Gastrocnemius medialis (tissue), 4 donors: Measurements from ENCODE around the gene SH3RF1.

ENCODE experiments used
- CTCF ChIP-seq, 5 experiments: fragments of 450-650 bp in 3 of 5; fragments of 200-600 bp in 2 of 5; sonication (generic) in 2 of 5; IDR thresholded peaks in 4 of 5; conservative IDR thresholded peaks in 1 of 5; 1 replicate in 4 of 5; 2 replicates in 1 of 5; pipeline ENCODE4 v1.5.1; 2016 to 2019; ENCODE audit warnings: antibody characterized with exemption in 5 of 5, mild to moderate bottlenecking in 3 of 5, moderate library complexity in 3 of 5
- POLR2A ChIP-seq, 2 donors: fragments of 450-650 bp; IDR thresholded peaks; one replicate each; pipeline ENCODE4 v1.6.1; 2017; ENCODE audit warnings: antibody characterized with exemption in 2 of 2, mild to moderate bottlenecking in 2 of 2, moderate library complexity in 2 of 2

GRCh38 chr4:169199184-169199583 lies 71.6 kb downstream of the SH3RF1 start:
- TF ChIP-seq CTCF (IDR thresholded peaks at IDR 0.05 in 4 of 5, conservative IDR thresholded peaks at IDR 0.05 in 1 of 5) = no peak
- TF ChIP-seq POLR2A (IDR thresholded peaks at IDR 0.05) = no peak
